SK-N-MC (cell line): ENCODE data around the gene SH3PXD2A.
"Not testable (repeated sequence)": the region's sequence is repeated elsewhere in the genome, so short reads cannot be mapped to it uniquely, and the experiment has no call there.

Experiments
- DNase-seq: peaks from one replicate; pipeline ENCODE4 v3.0.0-alpha.2; 2011; ENCODE audit warnings: low read depth, low spot score
- H3K27ac ChIP-seq: fragments of 200-600 bp; sonication (generic); 2 replicates; pipeline ENCODE4 v1.5.1; 2016; ENCODE audit warnings: mixed run types
- H3K36me3 ChIP-seq: fragments of 200-600 bp; sonication (generic); 2 replicates; pipeline ENCODE4 v1.6.1; 2017; ENCODE audit warnings: antibody characterized with exemption, low read length, mixed read lengths; ENCODE audit not compliant: insufficient read depth
- H3K4me3 ChIP-seq: fragments of 200-600 bp; sonication (generic); 2 replicates; pipeline ENCODE4 v1.5.1; 2016
- H3K9ac ChIP-seq: fragments of 200-600 bp; sonication (generic); 2 replicates; pipeline ENCODE4 v1.8.0; 2017; ENCODE audit warnings: mixed run types, mixed read lengths; ENCODE audit not compliant: insufficient read length
- H3K9me3 ChIP-seq: fragments of 200-600 bp; sonication (generic); 2 replicates; pipeline ENCODE4 v1.6.1; 2017; ENCODE audit warnings: low read depth, mild to moderate bottlenecking, antibody characterized with exemption, low read length, moderate library complexity, mixed read lengths
- EZH2 ChIP-seq: fragments of 200-600 bp; sonication (generic); IDR thresholded peaks from one replicate; pipeline ENCODE4 v1.6.1; 2017; ENCODE audit warnings: antibody characterized with exemption
- FOXP2 ChIP-seq: optimal IDR thresholded peaks from 2 replicates; pipeline ENCODE3; 2011; ENCODE audit warnings: mild to moderate bottlenecking, moderate library complexity; ENCODE audit not compliant: insufficient read depth; ENCODE audit errors: extremely low read length, control extremely low read depth
- POLR2AphosphoS5 ChIP-seq: IDR thresholded peaks from 2 replicates; pipeline ENCODE4 v1.6.1; 2012; ENCODE audit warnings: mild to moderate bottlenecking, low read depth, low read length, borderline replicate concordance

Gene SH3PXD2A

GRCh38 chr10:103816431-103816830 lies 38.9 kb downstream of the SH3PXD2A start:
- no peak overlapping the region for H3K27ac ChIP-seq
- no peak for DNase-seq
- no peaks in the 10 kb centered on the region for H3K9me3 ChIP-seq
- no peak overlapping the region for H3K9ac ChIP-seq
- no peak overlapping the region for H3K4me3 ChIP-seq
- H3K36me3 ChIP-seq = no peaks in the 10 kb centered on the region
- TF ChIP-seq EZH2 (no peak), POLR2AphosphoS5 (no peak), FOXP2 (no peak)

GRCh38 chr10:103814626-103815370 lies 40.6 kb downstream of the SH3PXD2A start:
- Histone ChIP-seq H3K36me3 (no peaks in the 10 kb centered on the region), H3K9me3 (no peaks in the 10 kb centered on the region)

GRCh38 chr10:103814105-103814504 lies 41.3 kb downstream of the SH3PXD2A start:
- H3K4me3 ChIP-seq = no peak overlapping the region
- no peaks in the 10 kb centered on the region for H3K36me3 ChIP-seq
- no peaks in the 10 kb centered on the region for H3K9me3 ChIP-seq
- H3K27ac ChIP-seq = no peak overlapping the region
- no peak overlapping the region for H3K9ac ChIP-seq
- no peak for DNase-seq
- TF ChIP-seq EZH2 = no peak
- no peak for TF ChIP-seq POLR2AphosphoS5
- TF ChIP-seq FOXP2 = no peak

More at GRCh38 chr10:103814626-103815370, 40.6 kb downstream of the SH3PXD2A start:
- Histone ChIP-seq H3K9ac (no peak overlapping the region), H3K4me3 (no peak overlapping the region), H3K27ac (no peak overlapping the region)
- TF ChIP-seq EZH2 (no peak), POLR2AphosphoS5 (no peak), FOXP2 (no peak)
- DNase-seq = no peak

GRCh38 chr10:103813312-103813711 lies 42.1 kb downstream of the SH3PXD2A start:
- H3K9ac ChIP-seq, DNase-seq, H3K27ac ChIP-seq, H3K4me3 ChIP-seq, H3K9me3 ChIP-seq, H3K36me3 ChIP-seq: not testable (repeated sequence)

GRCh38 chr10:103812432-103812831 lies 42.9 kb downstream of the SH3PXD2A start:
- no peak for TF ChIP-seq POLR2AphosphoS5
- TF ChIP-seq EZH2 = no peak
- TF ChIP-seq FOXP2 = no peak
- no peak overlapping the region for H3K9ac ChIP-seq
- H3K9me3 ChIP-seq = no peaks in the 10 kb centered on the region
- H3K27ac ChIP-seq = no peak overlapping the region
- H3K36me3 ChIP-seq = no peaks in the 10 kb centered on the region
- no peak overlapping the region for H3K4me3 ChIP-seq
- DNase-seq = no peak

- Histone ChIP-seq H3K36me3 (no peaks in the 10 kb centered on the region), H3K27ac (no peak overlapping the region), H3K9ac (no peak overlapping the region), H3K9me3 (no peaks in the 10 kb centered on the region), H3K4me3 (no peak overlapping the region)
- no peak for TF ChIP-seq FOXP2
- no peak for TF ChIP-seq EZH2
- TF ChIP-seq POLR2AphosphoS5 = no peak
- no peak for DNase-seq
These were observed 43.4 kb downstream of the SH3PXD2A start for GRCh38 chr10:103812004-103812403.

GRCh38 chr10:103811463-103811862 lies 43.9 kb downstream of the SH3PXD2A start:
- H3K9me3 ChIP-seq = no peaks in the 10 kb centered on the region
- DNase-seq = no peak
- no peaks in the 10 kb centered on the region for H3K36me3 ChIP-seq
- H3K4me3 ChIP-seq = no peak overlapping the region
- H3K9ac ChIP-seq = no peak overlapping the region
- TF ChIP-seq FOXP2 (no peak), POLR2AphosphoS5 (no peak), EZH2 (no peak)
- H3K27ac ChIP-seq = no peak overlapping the region

GRCh38 chr10:103808780-103809179 lies 46.6 kb downstream of the SH3PXD2A start:
- TF ChIP-seq EZH2 (no peak), FOXP2 (no peak), POLR2AphosphoS5 (no peak)
- Histone ChIP-seq H3K4me3 (no peak overlapping the region), H3K36me3 (no peaks in the 10 kb centered on the region), H3K9ac (no peak overlapping the region), H3K9me3 (no peaks in the 10 kb centered on the region), H3K27ac (no peak overlapping the region)
- no peak for DNase-seq

GRCh38 chr10:103807996-103808395 lies 47.4 kb downstream of the SH3PXD2A start:
- DNase-seq = no peak
- Histone ChIP-seq H3K4me3 (no peak overlapping the region), H3K9ac (no peak overlapping the region), H3K9me3 (no peaks in the 10 kb centered on the region), H3K36me3 (no peaks in the 10 kb centered on the region), H3K27ac (no peak overlapping the region)
- no peak for TF ChIP-seq POLR2AphosphoS5
- no peak for TF ChIP-seq EZH2
- TF ChIP-seq FOXP2 = no peak
